Measurements from ENCODE around the gene CLCN6.
A peak's percentile ranks its signal among the peaks of the same experiment; 100 is the strongest.
"Not testable (repeated sequence)": the region's sequence is repeated elsewhere in the genome, so short reads cannot be mapped to it uniquely, and the experiment has no call there.

The CLCN6 gene

GRCh38 chr1:11795238-11795890 lies 10.6 kb upstream of the CLCN6 start:
- DNase-seq (ENCODE audit: low spot score), result no peak

DNA sequence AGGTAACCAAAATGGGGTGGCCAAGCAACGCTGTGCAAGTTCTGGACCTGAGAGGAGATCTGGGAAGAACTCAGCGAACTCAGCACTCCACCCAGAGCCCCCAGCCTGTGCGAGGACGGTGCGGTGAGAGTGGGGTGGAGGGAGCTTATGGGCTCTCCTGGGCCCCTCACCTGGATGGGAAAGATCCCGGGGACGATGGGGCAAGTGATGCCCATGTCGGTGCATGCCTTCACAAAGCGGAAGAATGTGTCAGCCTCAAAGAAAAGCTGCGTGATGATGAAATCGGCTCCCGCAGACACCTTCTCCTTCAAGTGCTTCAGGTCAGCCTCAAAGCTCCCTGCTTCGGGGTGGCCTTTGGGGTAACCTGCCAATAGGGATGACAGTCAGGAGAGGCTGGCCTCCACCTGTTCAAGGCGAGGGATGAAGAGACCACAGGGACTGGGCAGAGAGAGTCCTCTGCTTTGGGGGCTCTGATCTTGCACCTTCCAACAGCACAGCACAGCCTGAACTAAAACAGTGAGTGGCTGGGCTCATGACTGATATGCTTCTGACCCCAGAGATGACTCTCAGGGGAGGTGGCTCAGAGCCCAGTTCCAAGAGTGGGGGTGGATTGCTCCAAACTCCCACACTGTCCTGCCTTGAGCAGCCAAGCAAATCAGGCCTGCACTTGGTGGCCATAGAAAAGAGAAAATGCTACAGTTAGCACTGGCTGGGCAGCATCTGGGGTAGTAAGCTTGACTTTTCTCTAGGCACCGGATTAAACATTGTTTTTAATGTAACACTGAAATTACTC lies 9.8 kb upstream of the CLCN6 start:
- peak; percentile 58 for DNase-seq (ENCODE audit: low spot score)

GRCh38 chr1:11797525-11798216 lies 8.3 kb upstream of the CLCN6 start:
- peak; percentile 53 for DNase-seq (ENCODE audit: low spot score)

- DNase-seq (ENCODE audit: low spot score), result no peak
Measured at GRCh38 chr1:11799099-11799498, 6.9 kb upstream of the CLCN6 start.

- no peak for DNase-seq (ENCODE audit: low spot score)
Measured at GRCh38 chr1:11799896-11800295, 6.1 kb upstream of the CLCN6 start.

DNA sequence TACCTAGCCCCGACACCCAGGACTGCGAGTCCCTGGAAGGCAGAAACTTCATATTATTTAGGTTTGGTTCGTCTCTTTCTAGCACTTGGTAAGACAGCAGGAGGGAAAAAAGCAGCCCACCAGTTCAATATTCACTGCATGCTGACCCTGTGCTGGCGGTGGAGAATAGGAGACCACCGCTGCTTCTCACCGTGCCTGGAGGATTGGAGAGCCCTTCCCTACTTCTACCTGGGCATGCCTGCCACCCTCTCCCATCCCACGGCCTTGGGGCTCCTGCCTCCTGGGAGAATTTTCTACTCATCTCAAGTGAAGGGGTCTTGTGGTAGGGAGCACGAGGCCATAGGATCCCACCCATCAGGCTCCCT lies 5.6 kb upstream of the CLCN6 start:
- DNase-seq (ENCODE audit: low spot score), result no peak

- DNase-seq (ENCODE audit: low spot score), result no peak
Measured at GRCh38 chr1:11800756-11801433, 5.1 kb upstream of the CLCN6 start.

DNA sequence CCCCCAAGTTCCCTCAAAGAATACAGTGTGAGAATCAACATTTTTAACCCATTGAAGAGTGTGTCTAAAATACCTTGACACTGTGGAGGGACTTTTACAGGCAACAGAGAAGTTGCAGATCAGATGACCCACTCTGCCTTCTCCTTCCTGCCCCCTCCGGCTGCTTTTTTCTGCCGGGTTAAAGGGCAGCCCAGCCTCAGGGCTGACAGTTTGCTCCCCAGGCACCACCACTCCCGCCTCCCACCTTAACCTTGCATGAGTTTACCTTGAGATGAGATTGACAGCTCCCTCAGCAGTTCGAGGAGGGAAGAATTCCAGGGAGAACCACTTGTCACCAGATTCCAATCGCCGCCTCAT lies 3.4 kb upstream of the CLCN6 start:
- no peak for DNase-seq (ENCODE audit: low spot score)

GRCh38 chr1:11802973-11803885 lies 2.8 kb upstream of the CLCN6 start:
- peak; percentile 92 for DNase-seq (ENCODE audit: low spot score)

GRCh38 chr1:11803924-11804665 lies 1.9 kb upstream of the CLCN6 start:
- DNase-seq (ENCODE audit: low spot score), result not testable (repeated sequence)

GRCh38 chr1:11804666-11805421 lies 1.1 kb upstream of the CLCN6 start:
- no peak for DNase-seq (ENCODE audit: low spot score)

- DNase-seq (ENCODE audit: low spot score), result peak; percentile 54
Measured at GRCh38 chr1:11806307-11806936, 431 bp downstream of the CLCN6 start.

DNA sequence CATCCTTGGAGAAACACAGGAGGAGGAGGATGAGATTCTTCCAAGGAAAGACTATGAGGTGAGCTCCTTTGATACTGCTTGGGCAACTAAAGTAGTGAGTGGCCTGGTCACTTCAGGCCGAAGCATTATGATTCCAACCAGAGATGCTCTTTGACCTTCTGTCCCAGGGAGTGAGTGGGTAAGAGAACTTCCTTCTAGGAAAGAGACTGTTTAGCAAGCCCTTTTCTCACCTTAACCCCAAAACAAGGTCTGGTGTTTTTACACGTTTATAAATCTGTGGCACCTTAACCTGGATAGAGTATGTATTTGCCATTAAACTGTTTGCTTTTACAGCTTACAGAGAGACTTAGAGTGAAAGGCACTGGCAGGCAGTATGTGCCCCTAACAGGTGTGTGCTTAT lies 1.1 kb downstream of the CLCN6 start:
- no peak for DNase-seq (ENCODE audit: low spot score)

DNA sequence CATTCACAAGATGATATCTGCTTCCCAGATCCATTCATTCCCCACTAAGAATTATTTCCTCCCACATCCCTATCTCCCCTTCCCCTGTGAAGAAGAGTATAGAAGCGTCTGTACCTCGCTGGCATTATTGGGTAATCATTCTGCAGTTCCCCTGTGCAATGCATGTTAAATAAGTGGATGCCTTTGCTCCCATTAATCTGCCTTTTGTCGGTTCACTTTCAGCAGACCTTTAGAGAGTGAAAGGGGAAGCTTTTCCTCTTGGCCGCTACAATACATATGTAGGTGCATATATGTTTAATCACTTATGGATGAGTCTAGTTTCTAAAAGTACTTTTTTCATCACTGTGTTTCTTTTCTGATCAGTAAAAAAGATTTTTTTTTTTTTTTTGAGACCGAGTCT lies 7.0 kb downstream of the CLCN6 start:
- DNase-seq (ENCODE audit: low spot score), result no peak

DNA sequence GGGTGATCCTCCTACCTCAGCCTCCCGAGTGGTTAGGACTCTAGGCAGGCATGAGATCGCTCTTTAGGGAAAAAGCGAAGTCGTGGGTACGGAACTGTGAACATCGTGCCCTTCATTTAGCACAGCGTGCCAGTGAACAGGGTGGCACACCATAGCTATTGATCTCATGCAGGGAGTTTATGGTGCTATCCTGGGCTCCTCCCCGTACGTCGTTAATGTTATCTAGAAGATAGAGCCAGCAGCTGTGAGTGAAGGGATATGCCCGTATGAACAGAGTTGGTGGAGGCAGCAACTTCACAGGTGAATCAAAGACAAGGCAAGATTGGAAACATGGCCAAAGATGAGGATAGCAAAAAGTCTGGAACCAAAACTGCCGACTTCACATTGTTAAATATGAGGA lies 11.2 kb downstream of the CLCN6 start:
- no peak for DNase-seq (ENCODE audit: low spot score)

DNA sequence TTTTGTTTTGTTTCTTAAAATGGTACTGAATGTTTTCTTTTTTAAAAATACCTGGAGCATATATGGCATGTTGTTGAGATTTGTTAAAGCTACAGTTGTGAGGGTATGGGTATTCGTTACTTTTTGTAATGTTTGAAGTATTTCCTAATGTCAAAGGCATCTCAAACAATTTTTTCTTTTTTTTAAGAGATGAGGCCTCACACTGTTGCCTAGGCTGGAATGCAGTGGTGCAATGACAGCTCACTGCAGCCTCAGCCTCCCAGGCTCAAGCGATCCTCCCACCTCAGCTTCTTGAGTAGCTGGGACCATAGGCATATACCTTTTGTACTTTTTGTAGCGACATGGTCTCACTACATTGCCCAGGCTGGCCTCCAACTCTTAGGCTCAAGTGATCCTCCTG lies 16.1 kb downstream of the CLCN6 start:
- DNase-seq (ENCODE audit: low spot score), result no peak

- no peak for DNase-seq (ENCODE audit: low spot score)
Measured at GRCh38 chr1:11823366-11824137, 17.6 kb downstream of the CLCN6 start.

DNA sequence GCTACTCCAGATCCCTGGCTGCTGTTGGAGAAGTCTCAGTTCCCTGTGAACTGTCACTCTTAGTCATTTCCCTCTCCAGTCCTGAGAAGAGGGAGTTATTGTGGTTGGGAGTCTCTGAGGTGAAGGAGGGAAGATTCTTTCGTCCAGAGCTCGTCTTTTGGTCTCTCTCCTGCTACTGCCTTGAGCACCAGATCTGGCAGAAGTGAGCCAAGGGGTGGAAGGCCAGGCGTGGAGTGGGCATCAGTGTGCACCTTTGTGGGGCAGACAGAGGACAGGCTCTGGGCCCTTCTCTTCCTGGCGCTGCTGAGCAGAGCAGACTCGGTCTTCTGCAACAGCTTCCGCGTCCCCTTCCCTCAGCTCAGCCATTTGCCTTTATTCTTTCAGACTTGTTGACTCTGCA lies 19.1 kb downstream of the CLCN6 start:
- DNase-seq (ENCODE audit: low spot score), result no peak

GRCh38 chr1:11826946-11827345 lies 21.0 kb downstream of the CLCN6 start:
- DNase-seq (ENCODE audit: low spot score), result no peak
